T1000 (cell line): ENCODE data around the gene TIMM17B.

ENCODE experiments used
- DNase-seq: peaks from one replicate; lab custom pipeline; 2025; ENCODE audit warnings: mixed read lengths; lab: John Stamatoyannopoulos, UW

Gene TIMM17B

DNA sequence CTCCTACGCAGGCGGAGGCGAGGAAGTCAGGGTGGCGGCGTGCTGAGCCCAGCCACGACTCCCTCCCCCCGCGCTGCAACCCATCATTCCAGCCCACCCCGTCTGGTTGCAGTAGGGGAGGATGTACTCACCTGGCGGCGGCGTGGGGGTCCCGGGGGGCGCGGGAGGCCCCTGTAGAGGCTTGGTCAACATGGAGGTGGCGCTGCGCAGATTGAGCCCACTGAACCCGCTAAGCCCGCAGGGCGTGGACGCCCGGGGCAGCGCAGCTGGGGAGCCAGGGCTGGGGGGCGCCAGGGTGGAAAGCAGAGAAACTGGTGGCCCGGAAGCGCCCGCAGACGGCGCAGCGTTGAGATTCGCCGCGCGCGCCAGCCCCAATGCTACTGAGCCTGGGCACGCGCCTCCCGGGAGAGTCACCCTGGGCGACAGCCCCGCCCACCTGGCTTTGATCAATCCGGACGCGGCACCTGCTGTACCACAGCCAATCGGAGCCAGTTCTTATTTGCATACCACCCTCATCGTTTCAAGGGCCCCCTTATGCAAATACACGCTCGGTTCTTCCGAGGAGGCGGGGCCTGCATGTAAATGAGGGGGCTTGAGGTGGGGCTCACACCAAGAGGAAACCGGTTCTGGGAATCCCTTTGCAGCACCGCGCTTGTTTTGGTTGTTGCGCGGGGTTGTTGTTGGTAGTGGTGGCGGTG, 21.2 kb upstream of the TIMM17B start, which contains the start of gene PIM2:
Gene PIM2 (minus strand): TSS at position 382 of the 698 bp plus-strand sequence. CDS start 190 bp downstream, at position 192.
- DNase-seq = peak; percentile 91

DNA sequence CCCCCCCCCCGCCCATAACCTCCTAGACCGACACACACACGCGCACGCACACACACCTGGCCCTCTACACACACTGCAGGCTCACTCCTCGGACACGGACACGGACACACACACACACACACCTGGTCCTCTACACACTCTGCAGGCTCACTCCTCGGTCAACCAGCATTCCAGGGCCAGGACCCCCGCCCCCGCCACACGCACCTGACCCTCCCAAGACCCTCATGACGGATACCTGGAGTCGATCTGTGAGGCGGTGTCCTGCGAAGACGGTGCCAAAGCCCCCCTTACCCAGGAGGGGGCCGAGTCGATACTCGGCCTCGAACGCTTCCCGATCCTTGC, 20.7 kb upstream of the TIMM17B start:
- DNase-seq = no peak

DNA sequence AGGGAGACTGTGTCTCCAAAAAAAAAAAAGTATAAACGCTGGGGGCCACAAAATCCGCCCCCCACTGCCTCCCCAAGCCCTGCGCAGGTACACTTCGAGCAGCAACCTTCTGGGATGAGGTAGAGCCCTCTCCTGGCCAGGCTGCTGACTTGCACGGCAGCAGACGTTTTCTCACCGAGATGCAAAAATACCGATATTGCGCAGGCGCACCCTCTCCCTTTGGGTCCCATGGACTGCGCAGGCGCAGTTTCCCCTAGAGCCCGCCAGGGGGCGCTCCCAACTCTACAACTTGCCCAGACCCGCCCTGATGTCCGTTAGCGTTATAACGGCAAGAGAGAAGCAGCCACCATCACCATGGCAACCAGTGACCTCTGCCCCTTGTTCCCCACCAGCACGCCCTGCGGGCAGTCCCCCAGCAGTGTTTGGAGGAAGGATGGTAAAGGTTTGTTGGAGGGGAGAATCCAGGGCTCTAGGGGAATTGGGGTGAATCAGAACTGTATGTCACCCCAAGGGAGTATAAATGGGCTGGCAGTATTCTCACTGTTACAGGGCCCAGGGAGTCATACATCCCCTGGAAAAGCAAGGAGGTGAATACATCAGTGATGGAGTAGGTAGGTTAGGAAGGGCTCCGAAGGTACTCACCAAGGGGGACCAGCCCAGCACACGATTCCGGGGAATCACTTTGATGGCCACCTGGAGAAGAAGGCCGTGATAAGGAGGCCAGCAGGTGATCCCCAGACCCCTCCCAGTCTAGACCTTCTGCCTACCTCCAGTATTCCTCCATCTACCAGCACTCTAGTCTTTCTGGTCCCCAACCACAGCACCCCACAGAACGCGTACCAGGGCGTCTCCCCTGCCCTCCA, 19.8 kb upstream of the TIMM17B start:
- peak; percentile 94 for DNase-seq

DNA sequence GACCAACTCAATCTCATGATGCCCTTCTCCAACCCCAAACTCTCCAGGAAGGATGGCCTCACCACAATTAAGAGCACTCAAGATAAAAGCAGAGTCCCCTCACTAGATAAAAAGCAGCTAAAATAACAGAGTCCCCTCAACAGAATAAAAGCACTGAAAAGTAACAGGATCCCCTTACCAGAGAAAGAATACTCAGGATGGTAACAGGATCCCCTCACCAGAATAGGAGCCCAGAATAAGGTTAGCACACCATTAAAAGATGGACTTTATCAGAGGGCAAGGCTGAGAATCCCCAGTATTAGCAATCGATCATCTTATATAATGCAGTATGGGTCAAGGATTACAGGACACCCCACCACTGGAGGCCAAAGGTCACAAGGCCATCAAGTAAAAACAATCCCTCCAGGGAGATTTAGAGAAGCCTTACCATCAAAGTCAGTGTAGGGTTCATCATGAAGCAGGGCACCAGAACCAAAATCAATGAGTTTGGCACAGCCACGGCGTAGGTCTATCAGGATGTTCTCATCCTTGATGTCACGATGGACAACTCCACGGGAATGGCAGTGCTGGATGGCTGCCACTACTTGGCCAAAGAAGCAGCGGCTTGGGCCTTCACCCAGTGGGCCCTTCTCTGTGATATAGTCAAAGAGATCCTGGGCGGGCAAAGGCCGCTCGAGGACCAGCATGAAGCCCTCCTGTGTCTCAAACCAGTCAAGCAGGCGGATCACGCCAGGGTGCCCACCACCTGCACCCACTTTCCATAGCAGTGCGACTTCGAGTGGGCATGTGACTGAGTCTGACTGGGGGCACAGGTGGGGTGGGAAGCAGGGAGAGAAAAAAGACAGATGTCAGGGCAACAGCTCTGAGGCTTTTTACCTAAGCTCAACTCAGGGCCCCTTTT, 17.3 kb upstream of the TIMM17B start:
- DNase-seq = no peak

DNA sequence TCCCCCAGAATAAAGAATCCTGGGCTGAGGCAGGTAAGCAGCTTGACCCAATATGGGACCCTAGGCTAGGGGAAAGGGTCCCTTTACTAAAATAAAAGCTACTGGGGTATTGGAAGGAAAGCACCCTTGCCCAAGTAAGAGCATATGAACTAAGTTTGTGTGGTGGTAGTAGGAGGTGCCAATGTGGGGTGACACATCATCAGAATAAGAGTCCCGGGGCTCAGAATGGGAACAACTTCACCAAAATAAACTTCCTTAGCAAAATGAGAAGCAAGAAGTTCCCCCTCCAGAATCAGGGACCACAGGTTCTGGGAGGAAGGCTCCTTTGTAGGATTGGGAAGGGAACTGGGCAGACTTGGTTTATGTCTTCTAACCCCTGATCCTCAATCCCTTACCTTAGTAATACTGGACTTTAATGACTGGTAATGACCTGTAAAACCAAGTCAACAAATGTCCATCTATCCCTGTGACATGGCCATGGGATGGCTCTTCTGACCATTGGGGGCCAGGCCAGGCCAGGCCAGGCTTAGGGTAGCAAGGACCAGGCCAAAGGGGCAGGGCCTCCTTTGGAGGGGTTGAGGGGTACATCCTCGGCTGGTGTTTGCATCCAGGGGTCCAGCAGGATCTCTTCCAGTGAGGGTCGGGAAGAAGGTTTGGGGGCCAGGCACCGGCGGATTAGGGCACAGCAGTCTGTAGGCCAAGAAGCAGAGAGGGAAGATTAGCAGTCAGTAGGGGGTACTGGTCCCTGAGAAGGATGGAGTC, 16.2 kb upstream of the TIMM17B start:
- no peak for DNase-seq

DNA sequence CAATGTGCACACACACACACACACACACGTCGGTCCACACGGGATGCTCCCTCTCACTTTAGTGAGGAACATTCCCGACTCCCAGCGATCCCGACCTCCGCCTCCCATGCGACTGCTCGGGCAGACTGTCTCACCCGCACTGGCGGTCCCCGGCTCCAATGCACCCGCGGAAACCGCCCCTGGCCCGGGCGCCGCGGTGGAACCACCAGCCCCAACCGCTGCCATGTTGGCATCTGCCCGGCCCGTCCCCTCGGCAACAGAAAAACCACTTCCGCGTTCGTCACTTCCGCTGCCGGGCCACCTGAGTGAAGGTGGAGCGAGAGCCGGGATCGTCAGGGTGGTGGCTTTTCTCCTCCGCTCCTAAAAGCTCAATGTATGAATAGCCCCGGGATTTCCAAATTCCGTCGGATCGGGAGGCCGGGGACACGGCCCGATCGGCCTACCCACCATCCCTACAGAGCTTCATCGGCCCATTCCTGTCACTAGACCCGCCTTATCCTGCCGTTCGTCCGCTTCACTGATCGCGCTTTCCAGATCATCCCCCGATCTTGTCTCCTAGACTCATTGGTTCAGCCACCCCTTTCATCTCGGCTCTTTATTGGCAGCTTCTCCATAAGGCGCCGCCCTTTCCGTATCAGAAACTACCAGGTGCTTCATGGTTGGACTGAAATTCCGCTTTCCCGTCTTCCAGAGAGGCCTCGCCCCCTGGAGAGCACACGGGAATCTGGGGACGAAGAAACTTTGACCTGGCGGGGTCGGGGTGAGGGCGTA, 14.0 kb upstream of the TIMM17B start, which contains the start of gene SLC35A2:
Gene SLC35A2 (minus strand): TSS at position 235 of the 771 bp plus-strand sequence. CDS start 10 bp downstream, at position 225.
- peak; percentile 69 for DNase-seq

DNA sequence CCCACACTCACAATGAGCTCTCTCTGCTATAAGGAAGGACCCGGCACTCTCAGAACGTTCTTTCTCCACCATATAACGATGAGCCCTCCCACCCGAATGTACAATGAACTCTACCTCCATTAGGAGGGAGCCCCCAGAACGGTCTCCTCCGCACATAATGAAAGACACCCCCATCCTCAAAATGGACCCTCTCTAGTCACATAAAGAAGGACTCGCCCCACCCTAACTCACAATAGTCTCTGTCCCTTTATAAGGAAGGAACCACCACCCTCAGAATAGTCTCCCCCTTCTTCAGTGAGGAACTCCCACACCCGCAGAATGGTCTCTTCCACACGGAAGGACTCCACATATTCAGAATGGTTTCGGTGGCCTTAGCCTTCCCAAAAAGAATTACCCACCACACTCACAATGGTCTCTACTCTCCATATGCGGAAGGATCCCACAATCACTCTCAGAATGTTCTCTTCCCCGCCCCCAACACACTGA, 13.4 kb upstream of the TIMM17B start:
- DNase-seq = no peak

DNA sequence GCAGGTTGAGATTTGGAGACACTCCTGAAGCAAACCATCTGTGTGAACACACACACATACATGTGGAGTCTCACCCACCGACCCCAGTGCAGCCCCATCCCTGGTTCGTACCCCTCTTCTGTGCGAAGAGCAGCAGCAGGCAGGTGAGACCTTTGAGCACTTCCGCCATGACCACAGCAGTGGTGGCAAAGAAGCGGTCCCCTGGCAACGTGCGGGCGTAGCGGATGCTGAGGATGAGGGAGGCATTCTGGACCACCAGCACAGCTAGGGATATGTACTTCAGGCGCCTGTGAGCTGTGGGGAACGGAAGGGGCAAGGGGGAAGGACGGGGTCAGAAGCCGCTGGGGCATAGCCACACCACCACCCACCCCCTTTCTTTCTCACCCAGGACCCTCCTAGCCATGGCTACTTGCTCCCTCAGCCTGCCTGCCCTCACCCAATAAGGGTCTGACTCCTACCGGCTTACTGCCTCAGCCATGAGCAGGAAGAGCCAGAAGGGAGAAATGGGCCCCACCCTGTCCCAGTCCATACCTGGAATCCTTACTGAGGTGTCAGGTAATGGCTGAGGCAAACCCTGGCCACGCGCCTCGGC, 12.2 kb upstream of the TIMM17B start:
- DNase-seq = no peak

DNA sequence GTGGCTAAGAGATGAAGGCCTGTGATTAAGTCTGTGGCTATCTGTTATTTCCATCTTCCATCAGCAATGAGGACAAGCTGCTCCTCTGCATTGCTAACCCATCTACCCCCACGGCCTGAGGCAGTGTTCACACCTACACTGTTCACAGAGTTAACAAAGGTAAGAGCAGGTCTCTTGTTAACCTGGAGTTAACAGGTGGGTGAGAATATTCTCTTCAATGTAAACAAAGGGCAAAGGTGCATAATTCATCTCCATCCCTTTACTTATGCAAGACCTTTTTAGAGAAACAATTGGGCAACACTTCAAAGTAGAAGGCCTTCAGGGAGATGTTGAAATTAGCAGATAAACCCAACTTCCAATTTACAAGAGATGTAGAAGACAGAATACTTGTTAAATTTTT, 11.0 kb upstream of the TIMM17B start:
- no peak for DNase-seq

DNA sequence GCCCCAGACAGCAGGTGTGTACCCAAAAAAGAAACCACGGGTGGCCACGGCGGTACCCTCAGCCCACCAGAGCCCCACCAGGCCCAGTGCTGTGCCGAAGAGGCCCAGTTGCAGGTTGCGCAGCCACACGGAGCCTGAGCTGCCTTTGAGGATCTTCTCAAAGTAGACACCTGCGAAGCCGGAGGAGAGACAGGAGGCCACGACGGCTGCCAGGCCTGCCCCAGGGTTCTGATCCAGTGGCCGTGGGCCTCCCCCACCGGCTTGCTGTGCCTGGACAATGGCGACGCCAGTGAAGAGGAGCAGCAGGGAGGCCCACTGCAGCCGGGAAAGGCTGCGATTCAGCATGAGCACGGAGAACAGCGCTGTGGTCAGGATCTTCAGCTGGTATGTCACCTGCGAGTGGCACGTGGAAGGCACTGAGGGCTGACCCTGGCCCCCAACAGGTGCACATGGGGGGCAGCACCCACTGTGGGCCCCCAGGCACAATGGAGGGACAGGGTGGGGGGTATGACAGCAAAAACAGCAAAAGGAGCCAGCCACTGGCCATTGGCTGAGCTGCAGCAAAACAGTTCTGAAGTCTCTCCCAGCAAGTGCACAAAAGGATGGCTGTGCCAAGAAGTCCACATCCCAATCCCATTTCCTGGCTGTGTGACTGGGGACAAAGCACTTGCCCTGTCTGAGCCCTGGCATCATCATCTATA, 7.7 kb upstream of the TIMM17B start:
- no peak for DNase-seq

DNA sequence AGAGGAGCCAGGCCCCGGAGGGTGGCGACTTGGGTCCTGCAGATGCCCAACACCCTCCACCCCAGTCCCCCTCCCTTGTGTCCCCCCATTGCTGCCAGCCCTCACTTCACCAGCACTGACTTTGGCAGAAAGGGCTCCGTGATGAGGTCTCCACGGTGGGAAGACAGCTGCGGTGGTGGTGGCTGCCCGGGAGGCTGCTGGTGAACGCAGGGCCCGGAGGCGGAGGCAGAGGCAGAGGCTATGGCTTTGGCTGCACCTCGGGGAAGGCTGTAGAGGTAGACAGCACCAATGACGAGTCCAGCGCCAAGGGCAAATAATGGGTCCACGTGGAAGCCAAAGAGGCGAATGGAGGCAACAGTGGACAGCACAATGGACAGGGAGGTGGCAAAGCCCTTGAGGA, 7.1 kb upstream of the TIMM17B start:
- no peak for DNase-seq

DNA sequence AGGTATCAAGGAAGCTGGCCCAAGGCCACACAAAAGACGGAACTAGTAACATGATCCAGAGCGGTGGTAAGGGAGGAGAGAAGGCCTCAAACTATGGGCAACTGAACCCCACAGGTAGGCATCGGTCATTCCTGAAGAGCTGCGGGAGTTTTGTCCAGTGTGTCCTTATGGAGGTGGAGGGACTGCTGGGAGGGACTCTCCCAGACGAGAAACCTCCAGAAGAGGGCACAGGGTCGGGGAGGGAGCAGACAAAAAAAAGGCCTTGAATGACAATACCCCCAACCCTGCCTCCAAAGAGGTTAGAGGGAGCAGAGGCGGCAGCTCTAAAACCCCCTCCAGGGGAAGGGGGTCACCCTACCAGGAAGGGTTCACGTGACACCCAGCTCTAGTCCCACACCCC, 6.6 kb upstream of the TIMM17B start:
- no peak for DNase-seq

DNA sequence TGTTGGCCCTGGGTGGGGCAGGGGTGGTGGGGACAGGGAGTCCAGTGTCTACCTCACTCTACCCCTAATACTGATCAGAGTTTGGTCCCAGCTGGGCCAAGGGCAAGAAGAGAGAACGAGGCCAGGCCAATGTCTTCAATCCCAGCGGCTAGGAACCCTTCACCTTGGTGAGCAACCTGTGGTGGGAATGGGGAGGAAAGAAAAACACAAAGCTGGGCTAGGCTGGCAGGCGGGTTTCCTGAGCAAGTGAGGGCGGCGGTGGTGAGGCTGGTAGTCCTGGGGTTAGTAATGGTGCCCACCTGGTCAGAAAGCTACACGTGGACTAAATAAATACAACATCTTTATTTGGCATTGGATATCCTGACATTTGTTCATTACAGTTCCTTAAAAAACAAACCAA, 5.7 kb upstream of the TIMM17B start:
- DNase-seq = no peak

DNA sequence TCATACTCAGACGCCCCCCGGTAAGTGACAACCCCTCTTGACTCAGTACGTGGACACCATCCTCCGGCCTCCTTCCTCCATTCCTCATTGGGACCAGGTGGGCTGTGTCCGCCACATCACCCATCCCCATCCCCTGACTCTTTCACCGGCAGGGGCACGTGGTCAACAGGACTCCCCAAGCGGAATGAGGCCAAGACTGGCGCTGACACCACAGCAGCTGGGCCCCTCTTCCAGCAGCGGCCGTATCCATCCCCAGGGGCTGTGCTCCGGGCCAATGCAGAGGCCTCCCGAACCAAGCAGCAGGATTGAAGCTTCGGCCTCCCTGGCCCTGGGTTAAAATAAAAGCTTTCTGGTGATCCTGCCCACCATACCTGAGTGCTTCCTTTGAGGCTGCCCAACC, 5.2 kb upstream of the TIMM17B start:
- no peak for DNase-seq

DNA sequence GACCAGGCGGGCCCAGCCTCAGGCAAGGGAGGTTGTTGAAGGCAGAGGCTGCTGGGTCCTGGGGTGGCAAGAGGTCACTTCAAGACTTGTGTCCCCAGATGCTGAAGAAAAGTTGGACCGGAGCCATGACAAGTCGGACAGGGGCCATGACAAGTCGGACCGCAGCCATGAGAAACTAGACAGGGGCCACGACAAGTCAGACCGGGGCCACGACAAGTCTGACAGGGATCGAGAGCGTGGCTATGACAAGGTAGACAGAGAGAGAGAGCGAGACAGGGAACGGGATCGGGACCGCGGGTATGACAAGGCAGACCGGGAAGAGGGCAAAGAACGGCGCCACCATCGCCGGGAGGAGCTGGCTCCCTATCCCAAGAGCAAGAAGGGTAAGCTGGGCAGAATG, 4.6 kb upstream of the TIMM17B start:
- no peak for DNase-seq

DNA sequence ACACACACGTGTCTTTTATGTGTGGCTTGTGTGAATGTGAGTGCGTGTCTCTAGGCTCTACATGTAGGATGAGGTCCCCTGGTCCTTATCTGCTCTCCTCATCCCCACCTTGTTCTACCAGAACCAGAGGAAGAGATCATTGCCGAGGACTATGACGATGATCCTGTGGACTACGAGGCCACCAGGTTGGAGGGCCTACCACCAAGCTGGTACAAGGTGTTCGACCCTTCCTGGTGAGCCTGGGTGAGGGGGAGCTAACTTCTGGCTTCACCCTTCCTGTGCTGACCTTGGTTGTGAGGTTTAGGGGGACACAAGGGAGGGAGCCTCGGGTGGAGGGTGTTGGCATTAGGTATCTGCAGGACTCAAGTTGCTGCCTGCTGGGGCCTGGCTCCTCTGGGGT, 3.5 kb upstream of the TIMM17B start:
- no peak for DNase-seq

DNA sequence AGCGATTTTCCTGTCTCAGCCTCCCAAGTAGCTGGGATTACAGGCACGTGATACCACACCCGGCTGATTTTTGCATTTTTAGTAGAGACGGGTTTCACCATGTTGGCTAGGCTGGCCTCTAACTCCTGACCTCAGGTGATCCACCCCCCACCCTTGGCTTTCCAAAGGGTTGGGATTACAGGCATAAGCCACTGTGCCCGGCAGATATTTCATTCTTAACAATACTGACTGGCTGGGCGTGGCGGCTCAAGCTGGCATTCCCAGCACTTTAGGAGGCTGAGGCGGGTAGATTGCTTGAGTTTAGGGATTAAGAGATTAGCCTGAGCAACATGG, 1.5 kb upstream of the TIMM17B start:
- no peak for DNase-seq

DNA sequence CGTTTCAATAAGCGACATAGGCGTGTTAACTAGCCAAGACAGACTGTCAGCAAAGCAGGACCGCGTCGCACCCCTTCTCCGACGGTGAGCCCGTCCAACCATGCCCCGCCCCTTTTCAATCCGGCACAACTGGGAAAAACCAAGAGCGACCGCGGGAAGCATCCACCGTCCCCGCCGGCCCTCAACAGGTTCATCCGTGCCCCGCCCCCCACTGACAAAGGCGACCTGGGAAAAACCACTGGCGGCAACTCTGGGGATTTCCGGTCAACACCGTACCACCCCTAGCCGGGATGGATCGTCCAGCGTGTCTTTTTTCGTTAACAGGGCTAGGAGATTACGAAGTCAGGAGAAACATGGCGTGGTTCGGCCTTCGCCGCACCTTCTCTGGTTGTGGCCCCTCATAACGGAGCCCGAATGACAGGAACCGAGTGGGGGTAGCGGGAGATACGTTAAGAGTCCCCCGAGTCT, 377 bp downstream of the TIMM17B start:
- peak; percentile 64 for DNase-seq

DNA sequence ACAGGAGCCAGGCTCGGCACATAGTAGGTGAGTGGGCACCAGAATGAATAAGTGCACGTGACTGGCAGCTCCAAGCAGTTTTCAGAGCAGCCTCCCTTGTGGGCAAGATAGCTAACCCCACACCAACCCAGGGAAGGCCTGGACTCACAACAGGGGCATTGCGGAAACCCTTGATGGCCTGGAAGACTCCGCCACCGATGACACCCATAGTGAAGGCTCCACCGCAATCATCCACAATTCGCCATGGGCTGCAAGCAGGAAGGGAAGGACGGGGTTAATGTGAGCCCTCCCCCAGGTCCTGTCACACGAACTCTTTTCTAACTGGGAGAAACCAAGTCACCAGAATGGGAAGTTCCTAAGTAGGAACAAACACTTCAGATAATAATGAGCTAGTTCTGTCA, 957 bp downstream of the TIMM17B start:
- DNase-seq = no peak

DNA sequence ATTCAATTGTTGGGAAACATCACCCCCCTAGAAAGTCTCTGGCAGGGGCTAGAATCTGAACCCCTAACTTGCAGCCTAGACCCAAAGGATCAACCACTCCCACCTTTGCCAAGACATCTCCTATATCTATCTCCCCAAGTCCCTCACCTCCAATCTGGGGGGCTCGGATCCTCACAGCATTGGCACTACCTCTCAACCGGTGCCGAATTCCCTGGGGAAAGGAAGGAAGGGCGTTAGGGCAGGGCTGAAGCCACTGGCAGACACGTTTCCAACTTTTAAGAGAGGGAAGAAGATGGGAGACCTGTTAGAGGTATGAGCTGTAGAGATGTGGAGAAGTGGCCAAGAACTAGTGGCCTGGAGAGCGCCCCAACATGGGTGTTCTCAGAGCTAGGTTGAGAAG, 2.7 kb downstream of the TIMM17B start:
- no peak for DNase-seq
